ENCODE measurements around the gene FAM9C.

Gene FAM9C

GRCh38 chrX:12996934-12997435, 47.4 kb downstream of the FAM9C start:
- Histone ChIP-seq H3K9ac (ENCODE audit: low read length) (no peak overlapping the region), H3K4me3 (ENCODE audit: insufficient read depth, low read length, poor library complexity, severe bottlenecking) (no peak overlapping the region), H2AFZ (ENCODE audit: low read depth, low read length, severe bottlenecking) (no peak overlapping the region), H3K9me3 (ENCODE audit: insufficient read depth, low read length) (no peaks in the 10 kb centered on the region), H3K36me3 (ENCODE audit: low read length) (no peaks in the 10 kb centered on the region), H3K79me2 (ENCODE audit: insufficient read depth, low read length) (no peaks in the 10 kb centered on the region), H4K20me1 (ENCODE audit: low read depth, low read length) (no peaks in the 10 kb centered on the region), H3K27ac (ENCODE audit: low read depth, low read length) (no peak overlapping the region), H3F3A (ENCODE audit: insufficient read depth) (peaks cover 31% of the 10 kb centered on the region), H3K9me2 (replicated peaks; ENCODE audit: insufficient read depth, low read length) (no peaks in the 10 kb centered on the region), H3K27me3 (ENCODE audit: low read length) (no peaks in the 10 kb centered on the region), H3K4me2 (ENCODE audit: low read depth, low read length, poor library complexity, severe bottlenecking) (no peak overlapping the region)
- no peak for TF ChIP-seq EZH2phosphoT487 (conservative IDR thresholded peaks at IDR 0.05; ENCODE audit: low read length)
- no peak for TF ChIP-seq CTCF (IDR thresholded peaks at IDR 0.05; ENCODE audit: insufficient read depth, low read length, poor library complexity, severe bottlenecking)

DNA sequence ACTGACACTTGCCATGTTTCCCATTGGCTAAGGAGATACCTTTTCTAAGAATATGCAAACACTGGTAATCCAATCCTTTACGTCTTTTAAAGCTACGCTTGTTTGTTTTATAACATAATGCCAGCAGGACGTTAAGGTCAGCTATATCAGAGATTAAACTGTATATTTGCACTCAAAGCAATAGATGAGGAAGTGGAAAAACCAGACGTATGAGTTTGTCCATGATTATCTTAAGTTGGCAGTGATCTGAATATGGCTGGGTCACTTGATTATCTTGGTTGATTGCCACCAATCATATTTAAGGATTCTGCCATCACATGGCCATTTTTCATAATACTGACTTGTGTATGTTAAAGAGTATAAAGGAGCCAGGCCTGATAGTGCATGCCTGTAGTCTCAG, 50.1 kb downstream of the FAM9C start:
- Histone ChIP-seq H3K9me3 (ENCODE audit: insufficient read depth, low read length) (no peaks in the 10 kb centered on the region), H3K9ac (ENCODE audit: low read length) (no peak overlapping the region), H3K4me2 (ENCODE audit: low read depth, low read length, poor library complexity, severe bottlenecking) (no peak overlapping the region), H3F3A (ENCODE audit: insufficient read depth) (peaks cover 5% of the 10 kb centered on the region), H3K4me3 (ENCODE audit: insufficient read depth, low read length, poor library complexity, severe bottlenecking) (no peak overlapping the region), H3K27ac (ENCODE audit: low read depth, low read length) (no peak overlapping the region), H3K36me3 (ENCODE audit: low read length) (no peaks in the 10 kb centered on the region), H3K79me2 (ENCODE audit: insufficient read depth, low read length) (no peaks in the 10 kb centered on the region), H3K9me2 (replicated peaks; ENCODE audit: insufficient read depth, low read length) (no peaks in the 10 kb centered on the region), H4K20me1 (ENCODE audit: low read depth, low read length) (no peaks in the 10 kb centered on the region), H2AFZ (ENCODE audit: low read depth, low read length, severe bottlenecking) (no peak overlapping the region), H3K27me3 (ENCODE audit: low read length) (no peaks in the 10 kb centered on the region)
- TF ChIP-seq CTCF (IDR thresholded peaks at IDR 0.05; ENCODE audit: insufficient read depth, low read length, poor library complexity, severe bottlenecking) (no peak), EZH2phosphoT487 (conservative IDR thresholded peaks at IDR 0.05; ENCODE audit: low read length) (no peak)

- H3K4me2 ChIP-seq (ENCODE audit: low read depth, low read length, poor library complexity, severe bottlenecking) = no peak overlapping the region
- H3K79me2 ChIP-seq (ENCODE audit: insufficient read depth, low read length) = no peaks in the 10 kb centered on the region
- no peaks in the 10 kb centered on the region for H3K36me3 ChIP-seq (ENCODE audit: low read length)
- H3K9ac ChIP-seq (ENCODE audit: low read length) = no peak overlapping the region
- no peaks in the 10 kb centered on the region for H4K20me1 ChIP-seq (ENCODE audit: low read depth, low read length)
- TF ChIP-seq CTCF (IDR thresholded peaks at IDR 0.05; ENCODE audit: insufficient read depth, low read length, poor library complexity, severe bottlenecking) (no peak), EZH2phosphoT487 (conservative IDR thresholded peaks at IDR 0.05; ENCODE audit: low read length) (no peak)
- H3K9me2 ChIP-seq (replicated peaks; ENCODE audit: insufficient read depth, low read length) = no peaks in the 10 kb centered on the region
- no peak overlapping the region for H2AFZ ChIP-seq (ENCODE audit: low read depth, low read length, severe bottlenecking)
- H3F3A ChIP-seq (ENCODE audit: insufficient read depth) = no peaks in the 10 kb centered on the region
- no peak overlapping the region for H3K27ac ChIP-seq (ENCODE audit: low read depth, low read length)
- H3K27me3 ChIP-seq (ENCODE audit: low read length) = no peaks in the 10 kb centered on the region
- H3K9me3 ChIP-seq (ENCODE audit: insufficient read depth, low read length) = no peaks in the 10 kb centered on the region
- H3K4me3 ChIP-seq (ENCODE audit: insufficient read depth, low read length, poor library complexity, severe bottlenecking) = no peak overlapping the region
Measured at GRCh38 chrX:12993826-12994225, 50.6 kb downstream of the FAM9C start.
